ENCODE data around the gene PEX14. TPM values are rescaled to one million over a fixed set of nuclear protein-coding genes. Genes with fewer than 3 reads are reported as not detected.

Gene PEX14
- total RNA-seq, 4 donors from 2014 or later, result 2.0 to 21.9 (median 5.3) TPM

DNA sequence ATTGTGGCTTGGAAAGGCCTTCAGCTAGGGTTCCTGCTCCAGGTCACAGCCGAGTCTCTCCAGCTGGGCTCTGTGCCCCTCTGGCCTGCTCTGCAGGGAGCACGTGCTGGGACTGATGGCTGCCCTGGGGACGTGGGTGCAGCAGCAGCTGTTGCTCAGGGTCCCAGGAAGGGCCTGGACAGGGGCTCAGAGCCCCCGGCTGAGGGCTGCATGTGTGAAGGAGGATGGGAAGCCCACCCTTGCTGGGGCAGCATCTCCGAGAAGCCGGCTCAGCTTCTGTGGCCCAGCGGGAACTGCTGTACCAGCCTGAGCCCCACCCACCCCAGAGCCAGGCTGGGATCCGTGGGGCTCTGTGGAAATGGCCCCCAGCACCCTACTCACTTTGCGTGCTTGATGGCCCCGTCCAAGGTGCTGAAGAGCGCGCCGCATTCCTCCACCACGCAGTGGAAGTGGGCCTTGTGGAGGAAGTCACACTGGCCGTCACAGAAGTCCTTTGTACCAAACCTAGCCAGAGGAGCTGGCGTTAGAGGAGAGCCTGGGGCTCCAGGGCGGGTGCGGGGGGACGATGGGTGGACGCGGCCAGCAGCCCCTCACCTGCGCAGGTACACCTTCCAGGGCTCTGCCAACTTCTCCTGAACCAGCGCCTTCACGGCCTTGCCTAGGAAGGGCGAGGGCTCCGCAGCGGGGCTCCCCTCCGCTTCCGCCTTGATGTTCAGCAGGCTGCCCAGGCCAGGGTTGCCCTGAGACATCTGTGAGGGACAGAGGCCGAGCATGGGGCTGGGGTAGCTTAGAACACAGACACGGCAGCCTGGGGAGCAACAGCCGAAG is 174.2 kb downstream of the PEX14 start:
- no peak overlapping the region for H3K4me3 ChIP-seq
- no peak for DNase-seq
- intact Hi-C loops (cut with DNase I; ENCODE audit: low total_unique reads), result no loop called here
- TF ChIP-seq, protein P1, sequence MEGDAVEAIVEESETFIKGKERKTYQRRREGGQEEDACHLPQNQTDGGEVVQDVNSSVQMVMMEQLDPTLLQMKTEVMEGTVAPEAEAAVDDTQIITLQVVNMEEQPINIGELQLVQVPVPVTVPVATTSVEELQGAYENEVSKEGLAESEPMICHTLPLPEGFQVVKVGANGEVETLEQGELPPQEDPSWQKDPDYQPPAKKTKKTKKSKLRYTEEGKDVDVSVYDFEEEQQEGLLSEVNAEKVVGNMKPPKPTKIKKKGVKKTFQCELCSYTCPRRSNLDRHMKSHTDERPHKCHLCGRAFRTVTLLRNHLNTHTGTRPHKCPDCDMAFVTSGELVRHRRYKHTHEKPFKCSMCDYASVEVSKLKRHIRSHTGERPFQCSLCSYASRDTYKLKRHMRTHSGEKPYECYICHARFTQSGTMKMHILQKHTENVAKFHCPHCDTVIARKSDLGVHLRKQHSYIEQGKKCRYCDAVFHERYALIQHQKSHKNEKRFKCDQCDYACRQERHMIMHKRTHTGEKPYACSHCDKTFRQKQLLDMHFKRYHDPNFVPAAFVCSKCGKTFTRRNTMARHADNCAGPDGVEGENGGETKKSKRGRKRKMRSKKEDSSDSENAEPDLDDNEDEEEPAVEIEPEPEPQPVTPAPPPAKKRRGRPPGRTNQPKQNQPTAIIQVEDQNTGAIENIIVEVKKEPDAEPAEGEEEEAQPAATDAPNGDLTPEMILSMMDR (IDR thresholded peaks at IDR 0.05), result no peak
- no peak for TF ChIP-seq POLR2A (IDR thresholded peaks at IDR 0.05)
- peak overlapping the region; percentile 26 to 35 for H3K27ac ChIP-seq
- H3K27me3 ChIP-seq, result no peaks in the 10 kb centered on the region
- no peaks in the 10 kb centered on the region for H3K9me3 ChIP-seq
- H3K4me1 ChIP-seq, result no peaks in the 10 kb centered on the region
- H3K36me3 ChIP-seq, result no peaks in the 10 kb centered on the region

- H3K36me3 ChIP-seq, result no peaks in the 10 kb centered on the region
- H3K27ac ChIP-seq, result peak overlapping the region; percentile 26 to 35
- TF ChIP-seq, protein P1 (IDR thresholded peaks at IDR 0.05), result no peak
- TF ChIP-seq POLR2A (IDR thresholded peaks at IDR 0.05), result no peak
- H3K9me3 ChIP-seq, result no peaks in the 10 kb centered on the region
- no peaks in the 10 kb centered on the region for H3K27me3 ChIP-seq
- no peaks in the 10 kb centered on the region for H3K4me1 ChIP-seq
- intact Hi-C loops (cut with DNase I; ENCODE audit: low total_unique reads), result no loop called here
- H3K4me3 ChIP-seq, result no peak overlapping the region
- no peak for DNase-seq
These were observed 174.9 kb downstream of the PEX14 start for GRCh38 chr1:10649517-10650201.

GRCh38 chr1:10650556-10651388 is 176.0 kb downstream of the PEX14 start:
- no peak for DNase-seq
- H3K27me3 ChIP-seq, result no peaks in the 10 kb centered on the region
- no peak overlapping the region for H3K4me3 ChIP-seq
- intact Hi-C loops (cut with DNase I; ENCODE audit: low total_unique reads), result no loop called here
- H3K36me3 ChIP-seq, result no peaks in the 10 kb centered on the region
- H3K27ac ChIP-seq, result no peak overlapping the region
- H3K9me3 ChIP-seq, result no peaks in the 10 kb centered on the region
- no peaks in the 10 kb centered on the region for H3K4me1 ChIP-seq
- no peak for TF ChIP-seq POLR2A (IDR thresholded peaks at IDR 0.05)
- TF ChIP-seq, protein P1 (IDR thresholded peaks at IDR 0.05), result no peak

- TF ChIP-seq POLR2A (IDR thresholded peaks at IDR 0.05), result no peak
- TF ChIP-seq, protein P1 (IDR thresholded peaks at IDR 0.05), result no peak
- no peaks in the 10 kb centered on the region for H3K9me3 ChIP-seq
- no peak for DNase-seq
- no peak overlapping the region for H3K4me3 ChIP-seq
- H3K4me1 ChIP-seq, result no peaks in the 10 kb centered on the region
- no peak overlapping the region for H3K27ac ChIP-seq
- intact Hi-C loops (cut with DNase I; ENCODE audit: low total_unique reads), result no loop called here
- no peaks in the 10 kb centered on the region for H3K27me3 ChIP-seq
- H3K36me3 ChIP-seq, result no peaks in the 10 kb centered on the region
These were observed 176.6 kb downstream of the PEX14 start for GRCh38 chr1:10651389-10651766.

Data from uterus (tissue), 4 donors.